SU-DHL-6 (cell line): ENCODE measurements around the gene GABRA5.

Experiments
- H2AFZ ChIP-seq: fragments of 200-600 bp; sonication (generic); 2 replicates; pipeline ENCODE4 v1.6.1; 2014; ENCODE audit warnings: low read depth, mild to moderate bottlenecking, moderate library complexity, mixed read lengths, antibody characterized with exemption, low read length; ENCODE audit not compliant: severe bottlenecking
- H3F3A ChIP-seq: fragments of 200-600 bp; shearing (Covaris generic); 2 replicates; pipeline ENCODE4 v1.6.0; 2016; ENCODE audit warnings: antibody characterized with exemption, mild to moderate bottlenecking; ENCODE audit not compliant: insufficient read depth
- H3K27ac ChIP-seq: fragments of 200-600 bp; sonication (generic); 2 replicates; pipeline ENCODE4 v1.5.1; 2016; ENCODE audit warnings: low read depth, mild to moderate bottlenecking, low read length, moderate library complexity, mixed read lengths
- H3K27me3 ChIP-seq: fragments of 200-600 bp; sonication (generic), shearing (Covaris generic); 2 replicates; pipeline ENCODE4 v1.6.0; 2014; ENCODE audit warnings: mild to moderate bottlenecking, low read length
- H3K36me3 ChIP-seq: fragments of 200-600 bp; sonication (generic); 2 replicates; pipeline ENCODE4 v1.6.1; 2014; ENCODE audit warnings: mild to moderate bottlenecking, low read length, mixed read lengths
- H3K4me2 ChIP-seq: fragments of 300-600, 200-600 bp; shearing (Covaris generic), sonication (generic); 2 replicates; pipeline ENCODE4 v1.6.0; 2014; ENCODE audit warnings: low read length, low read depth, mild to moderate bottlenecking; ENCODE audit not compliant: poor library complexity, severe bottlenecking
- H3K4me3 ChIP-seq: fragments of 200-600 bp; sonication (generic); 2 replicates; pipeline ENCODE4 v1.5.1; 2014; ENCODE audit warnings: antibody characterized with exemption, low read length, mild to moderate bottlenecking, mixed read lengths; ENCODE audit not compliant: insufficient read depth, poor library complexity, severe bottlenecking
- H3K79me2 ChIP-seq: fragments of 200-600 bp; sonication (generic); 2 replicates; pipeline ENCODE4 v1.6.1; 2014; ENCODE audit warnings: mild to moderate bottlenecking, low read length, moderate library complexity; ENCODE audit not compliant: insufficient read depth
- H3K9ac ChIP-seq: fragments of 200-600 bp; sonication (generic); 2 replicates; pipeline ENCODE4 v1.7.0; 2014; ENCODE audit warnings: mild to moderate bottlenecking, low read length
- H3K9me2 ChIP-seq: fragments of 200-600 bp; sonication (generic); replicated peaks from 2 replicates; pipeline ENCODE4 v1.6.1; 2014; ENCODE audit warnings: low read length; ENCODE audit not compliant: insufficient read depth
- H3K9me3 ChIP-seq: fragments of 200-600 bp; sonication (generic); 2 replicates; pipeline ENCODE4 v1.6.1; 2014; ENCODE audit warnings: low read length, mixed read lengths; ENCODE audit not compliant: insufficient read depth
- H4K20me1 ChIP-seq: fragments of 200-600 bp; sonication (generic); 2 replicates; pipeline ENCODE4 v1.6.1; 2014; ENCODE audit warnings: low read depth, mild to moderate bottlenecking, antibody characterized with exemption, low read length, moderate library complexity, mixed read lengths
- CTCF ChIP-seq: fragments of 200-600 bp; sonication (generic); IDR thresholded peaks from one replicate; pipeline ENCODE4 v1.5.1; 2017; ENCODE audit warnings: antibody characterized with exemption, mild to moderate bottlenecking, low read length, moderate library complexity; ENCODE audit not compliant: insufficient read depth, poor library complexity, severe bottlenecking
- EZH2phosphoT487 ChIP-seq: fragments of 200-600 bp; sonication (generic), shearing (Covaris generic); conservative IDR thresholded peaks from 2 replicates; pipeline ENCODE4 v1.6.1; 2018; ENCODE audit warnings: mild to moderate bottlenecking, antibody characterized with exemption, low read length, moderate library complexity, mixed read lengths

The GABRA5 gene

GRCh38 chr15:26867200-26868007 lies 542 bp downstream of the GABRA5 start:
- no peak for TF ChIP-seq CTCF
- TF ChIP-seq EZH2phosphoT487, result no peak
- H3K27ac ChIP-seq, result no peak overlapping the region
- H3K36me3 ChIP-seq, result no peaks in the 10 kb centered on the region
- no peaks in the 10 kb centered on the region for H3K9me2 ChIP-seq
- H3K4me2 ChIP-seq, result no peak overlapping the region
- H3K9ac ChIP-seq, result no peak overlapping the region
- no peaks in the 10 kb centered on the region for H3K79me2 ChIP-seq
- H3K4me3 ChIP-seq, result no peak overlapping the region
- H3K9me3 ChIP-seq, result no peaks in the 10 kb centered on the region
- H3K27me3 ChIP-seq, result no peaks in the 10 kb centered on the region
- no peak overlapping the region for H2AFZ ChIP-seq
- no peaks in the 10 kb centered on the region for H4K20me1 ChIP-seq
- no peaks in the 10 kb centered on the region for H3F3A ChIP-seq

GRCh38 chr15:26868029-26868685 lies 1.3 kb downstream of the GABRA5 start:
- Histone ChIP-seq H3K27me3 (no peaks in the 10 kb centered on the region), H3K4me3 (no peak overlapping the region), H3K79me2 (no peaks in the 10 kb centered on the region), H3K36me3 (no peaks in the 10 kb centered on the region), H3K9me3 (no peaks in the 10 kb centered on the region), H3K4me2 (no peak overlapping the region), H3K9ac (no peak overlapping the region), H3K9me2 (no peaks in the 10 kb centered on the region), H3K27ac (no peak overlapping the region), H3F3A (no peaks in the 10 kb centered on the region), H2AFZ (no peak overlapping the region), H4K20me1 (no peaks in the 10 kb centered on the region)
- TF ChIP-seq EZH2phosphoT487 (no peak), CTCF (no peak)

- Histone ChIP-seq H3K4me3 (no peak overlapping the region), H3K27ac (no peak overlapping the region), H3K79me2 (no peaks in the 10 kb centered on the region), H4K20me1 (no peaks in the 10 kb centered on the region), H3K4me2 (no peak overlapping the region), H3K9ac (no peak overlapping the region), H3K27me3 (no peaks in the 10 kb centered on the region), H3K36me3 (no peaks in the 10 kb centered on the region), H3F3A (no peaks in the 10 kb centered on the region), H2AFZ (no peak overlapping the region), H3K9me2 (no peaks in the 10 kb centered on the region), H3K9me3 (no peaks in the 10 kb centered on the region)
- no peak for TF ChIP-seq EZH2phosphoT487
- no peak for TF ChIP-seq CTCF
These were observed 2.8 kb downstream of the GABRA5 start for GRCh38 chr15:26869628-26870027.
